ENCODE results near the gene ZNF804A.

DNA sequence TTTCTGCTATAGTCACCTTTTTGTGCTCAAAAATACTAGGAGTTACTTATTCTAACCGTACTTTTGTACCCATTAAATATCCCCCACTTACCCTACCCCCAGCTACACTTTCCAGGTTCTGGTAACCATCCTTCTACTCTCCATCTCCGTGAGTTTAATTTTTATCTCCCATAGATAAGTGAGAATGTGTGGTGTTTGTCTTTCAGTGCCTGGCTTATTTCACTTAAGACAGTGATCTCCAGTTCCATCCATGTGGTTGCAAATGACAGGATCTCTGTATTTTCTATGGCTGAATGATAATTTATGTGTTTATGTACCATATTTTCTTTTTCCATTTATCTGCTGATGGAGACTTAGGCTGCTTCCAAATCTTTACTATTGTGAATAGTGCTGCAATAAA lies 323.3 kb downstream of the ZNF804A start:
- TF ChIP-seq, protein P1, sequence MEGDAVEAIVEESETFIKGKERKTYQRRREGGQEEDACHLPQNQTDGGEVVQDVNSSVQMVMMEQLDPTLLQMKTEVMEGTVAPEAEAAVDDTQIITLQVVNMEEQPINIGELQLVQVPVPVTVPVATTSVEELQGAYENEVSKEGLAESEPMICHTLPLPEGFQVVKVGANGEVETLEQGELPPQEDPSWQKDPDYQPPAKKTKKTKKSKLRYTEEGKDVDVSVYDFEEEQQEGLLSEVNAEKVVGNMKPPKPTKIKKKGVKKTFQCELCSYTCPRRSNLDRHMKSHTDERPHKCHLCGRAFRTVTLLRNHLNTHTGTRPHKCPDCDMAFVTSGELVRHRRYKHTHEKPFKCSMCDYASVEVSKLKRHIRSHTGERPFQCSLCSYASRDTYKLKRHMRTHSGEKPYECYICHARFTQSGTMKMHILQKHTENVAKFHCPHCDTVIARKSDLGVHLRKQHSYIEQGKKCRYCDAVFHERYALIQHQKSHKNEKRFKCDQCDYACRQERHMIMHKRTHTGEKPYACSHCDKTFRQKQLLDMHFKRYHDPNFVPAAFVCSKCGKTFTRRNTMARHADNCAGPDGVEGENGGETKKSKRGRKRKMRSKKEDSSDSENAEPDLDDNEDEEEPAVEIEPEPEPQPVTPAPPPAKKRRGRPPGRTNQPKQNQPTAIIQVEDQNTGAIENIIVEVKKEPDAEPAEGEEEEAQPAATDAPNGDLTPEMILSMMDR (IDR thresholded peaks at IDR 0.05): no peak
- no peak for TF ChIP-seq EP300 (IDR thresholded peaks at IDR 0.05)
